C1 segment of cervical spinal cord (tissue), 14 donors: ENCODE data around the gene DYSF.
"Not testable (repeated sequence)": the region's sequence is repeated elsewhere in the genome, so short reads cannot be mapped to it uniquely, and the experiment has no call there.

Experiments used
- DNase-seq, 14 donors: peaks; one replicate each; lab custom pipeline; 2025; lab: John Stamatoyannopoulos, UW

The DYSF gene

DNA sequence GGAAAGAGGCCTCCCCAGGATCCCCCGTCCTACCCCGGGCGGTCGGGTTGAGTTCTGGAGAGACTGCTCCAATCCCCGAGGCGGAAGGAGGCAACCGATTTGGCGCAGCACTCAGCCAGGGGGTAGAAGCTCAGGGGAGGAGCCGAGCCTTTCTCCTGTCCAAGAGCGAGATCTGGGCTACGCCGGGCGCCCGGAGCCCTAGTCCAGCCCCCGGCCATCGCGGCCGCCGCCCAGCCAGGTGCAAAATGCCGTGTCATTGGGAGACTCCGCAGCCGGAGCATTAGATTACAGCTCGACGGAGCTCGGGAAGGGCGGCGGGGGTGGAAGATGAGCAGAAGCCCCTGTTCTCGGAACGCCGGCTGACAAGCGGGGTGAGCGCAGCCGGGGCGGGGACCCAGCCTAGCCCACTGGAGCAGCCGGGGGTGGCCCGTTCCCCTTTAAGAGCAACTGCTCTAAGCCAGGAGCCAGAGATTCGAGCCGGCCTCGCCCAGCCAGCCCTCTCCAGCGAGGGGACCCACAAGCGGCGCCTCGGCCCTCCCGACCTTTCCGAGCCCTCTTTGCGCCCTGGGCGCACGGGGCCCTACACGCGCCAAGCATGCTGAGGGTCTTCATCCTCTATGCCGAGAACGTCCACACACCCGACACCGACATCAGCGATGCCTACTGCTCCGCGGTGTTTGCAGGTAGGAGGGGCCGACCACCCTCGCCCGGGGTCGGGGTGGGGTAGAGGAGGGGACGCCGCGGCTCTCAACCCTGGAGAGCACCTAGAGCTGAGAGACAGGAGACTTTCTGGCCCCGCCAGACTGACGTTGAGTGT lies at the start of gene DYSF:
Gene DYSF (plus strand): TSS at position 158 of the 817 bp plus-strand sequence.
- peak in 1 of 14 donors; percentile 17 for DNase-seq

DNA sequence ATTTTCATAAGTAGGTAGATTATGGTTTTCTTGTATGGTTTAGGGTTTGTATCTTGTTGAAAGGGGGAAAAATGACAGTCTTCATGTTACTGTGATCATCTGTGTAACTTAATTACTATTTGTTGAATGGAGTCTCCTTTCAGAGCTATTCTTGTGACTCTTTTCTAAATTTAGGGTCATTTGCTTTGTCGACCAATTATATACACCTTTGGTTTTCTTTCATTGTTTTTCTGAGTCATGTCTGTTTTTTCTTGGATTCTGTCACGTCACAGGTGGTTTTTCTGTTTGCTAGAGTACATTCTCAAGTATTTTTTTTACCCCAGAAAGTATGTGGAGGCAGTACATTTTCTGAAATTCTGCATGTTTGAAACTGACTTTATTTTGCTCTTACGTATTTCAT lies 43.8 kb upstream of the DYSF start:
- DNase-seq, result no peak

DNA sequence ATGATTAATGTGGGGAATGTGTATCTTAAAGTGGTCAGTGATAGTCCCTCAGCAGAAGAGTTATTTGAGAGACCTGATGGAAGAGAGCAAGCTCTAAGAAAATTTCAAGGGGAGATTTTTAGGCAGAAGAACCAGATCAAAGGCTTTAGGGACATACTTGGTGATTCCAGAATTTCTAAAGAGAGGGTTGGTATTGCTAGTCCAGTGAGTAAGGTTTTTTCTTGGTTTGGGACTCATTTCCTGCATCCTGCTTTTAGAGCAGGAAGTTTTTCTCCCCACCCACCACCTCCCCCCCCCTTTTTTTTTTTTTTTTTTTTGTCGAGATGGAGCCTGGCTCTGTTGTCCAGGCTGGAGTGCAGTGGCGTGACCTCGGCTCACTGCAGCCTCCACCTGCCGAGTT lies 42.7 kb upstream of the DYSF start:
- DNase-seq, result no peak

DNA sequence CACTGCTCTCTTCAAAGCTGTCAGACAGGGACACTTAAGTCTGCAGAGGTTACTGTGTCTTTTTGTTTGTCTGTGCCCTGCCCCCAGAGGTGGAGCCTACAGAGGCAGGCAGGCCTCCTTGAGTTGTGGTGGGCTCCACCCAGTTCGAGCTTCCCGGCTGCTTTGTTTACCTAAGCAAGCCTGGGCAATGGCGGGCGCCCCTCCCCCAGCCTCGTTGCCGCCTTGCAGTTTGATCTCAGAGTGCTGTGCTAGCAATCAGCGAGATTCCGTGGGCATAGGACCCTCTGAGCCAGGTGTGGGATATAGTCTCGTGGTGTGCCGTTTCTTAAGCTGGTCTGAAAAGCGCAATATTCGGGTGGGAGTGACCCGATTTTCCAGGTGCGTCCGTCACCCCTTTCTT lies 36.5 kb upstream of the DYSF start:
- DNase-seq, result not testable (repeated sequence)

DNA sequence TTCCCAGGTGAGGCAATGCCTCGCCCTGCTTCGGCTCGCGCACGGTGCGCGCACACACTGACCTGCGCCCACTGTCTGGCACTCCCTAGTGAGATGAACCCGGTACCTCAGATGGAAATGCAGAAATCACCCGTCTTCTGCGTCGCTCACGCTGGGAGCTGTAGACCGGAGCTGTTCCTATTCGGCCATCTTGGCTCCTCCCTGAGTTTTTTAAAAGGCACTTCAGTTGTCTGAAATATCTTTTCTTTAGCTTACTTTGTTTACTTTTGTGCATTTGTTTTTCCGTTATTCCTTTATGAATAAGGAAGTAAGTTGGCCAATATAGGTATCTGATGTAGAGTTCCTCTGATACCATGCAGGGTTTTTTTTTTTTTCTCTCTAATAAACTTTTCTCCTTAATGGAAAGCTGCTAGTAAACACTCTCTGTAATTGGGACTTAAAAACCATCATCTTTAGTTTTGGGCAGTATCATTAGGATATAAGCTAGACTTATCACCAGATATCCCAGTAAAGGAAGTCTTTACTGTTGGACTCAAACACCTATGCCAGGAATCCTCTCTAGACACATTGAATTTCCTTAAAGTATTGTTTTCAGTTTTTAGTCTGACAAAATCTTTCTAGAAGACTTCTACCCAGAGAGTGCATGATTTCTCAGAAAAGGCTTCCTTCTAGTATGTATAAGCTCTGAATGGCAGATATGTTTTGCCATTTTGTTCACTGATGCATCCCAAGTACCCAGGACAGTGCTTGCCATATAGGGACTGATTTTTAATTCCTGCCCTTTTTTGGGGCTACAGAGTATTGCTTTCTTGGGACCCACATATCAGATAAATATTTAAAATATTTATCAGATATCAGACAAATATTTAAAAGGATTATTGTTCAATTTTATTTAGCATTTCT lies 35.8 kb upstream of the DYSF start:
- DNase-seq, result no peak

DNA sequence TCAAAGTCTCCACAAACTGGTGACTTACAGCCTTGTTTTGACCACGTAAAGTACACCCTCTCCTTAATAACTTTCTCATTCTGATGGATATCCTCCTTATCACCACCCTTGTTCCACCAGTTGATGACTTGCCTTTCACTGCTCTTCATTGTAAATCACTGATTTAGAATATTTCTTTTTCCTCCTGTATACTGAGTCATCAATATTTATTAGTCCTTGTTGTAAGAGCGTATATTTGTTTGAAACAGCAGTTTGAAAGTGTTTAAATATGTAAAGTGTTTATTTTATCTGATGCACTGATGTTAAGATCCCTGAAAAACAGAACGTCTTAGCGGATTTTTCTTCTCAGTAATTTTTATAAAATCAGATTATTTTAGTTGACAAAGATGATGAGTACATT lies 34.2 kb upstream of the DYSF start:
- no peak for DNase-seq

DNA sequence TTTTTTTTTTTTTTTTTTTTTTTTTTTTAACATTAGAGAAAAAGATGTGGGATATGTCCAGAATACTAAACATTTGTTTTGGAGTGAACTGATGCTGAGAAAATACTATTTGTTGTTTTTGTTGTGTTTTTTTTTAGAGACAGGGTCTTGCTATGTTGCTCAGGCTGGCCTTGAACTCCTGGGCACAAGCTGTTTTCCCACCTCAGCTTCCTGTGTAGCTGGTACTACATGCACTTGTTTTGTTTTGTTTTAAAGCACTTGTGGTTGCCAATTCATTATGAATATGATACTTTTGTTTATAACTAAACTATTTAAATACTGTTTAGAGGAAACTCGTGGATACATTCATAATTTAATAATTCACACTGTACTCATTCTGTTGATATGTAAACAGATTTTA lies 33.4 kb upstream of the DYSF start:
- no peak for DNase-seq

DNA sequence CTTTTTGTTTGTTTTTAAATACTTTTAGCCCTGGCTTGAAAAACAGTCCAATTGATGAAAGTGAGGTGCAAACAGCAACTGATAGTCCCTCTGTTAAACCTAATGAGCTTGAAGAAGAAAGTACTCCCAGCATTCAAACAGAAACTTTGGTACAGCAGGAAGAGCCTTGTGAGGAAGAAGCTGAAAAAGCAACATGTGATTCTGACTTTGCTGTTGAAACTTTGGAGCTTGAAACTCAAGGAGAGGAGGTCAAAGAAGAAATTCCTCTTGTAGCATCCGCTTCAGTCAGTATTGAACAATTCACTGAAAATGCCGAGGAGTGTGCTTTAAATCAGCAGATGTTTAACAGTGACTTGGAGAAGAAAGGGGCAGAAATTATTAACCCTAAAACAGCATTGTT lies 30.6 kb upstream of the DYSF start:
- DNase-seq, result no peak

DNA sequence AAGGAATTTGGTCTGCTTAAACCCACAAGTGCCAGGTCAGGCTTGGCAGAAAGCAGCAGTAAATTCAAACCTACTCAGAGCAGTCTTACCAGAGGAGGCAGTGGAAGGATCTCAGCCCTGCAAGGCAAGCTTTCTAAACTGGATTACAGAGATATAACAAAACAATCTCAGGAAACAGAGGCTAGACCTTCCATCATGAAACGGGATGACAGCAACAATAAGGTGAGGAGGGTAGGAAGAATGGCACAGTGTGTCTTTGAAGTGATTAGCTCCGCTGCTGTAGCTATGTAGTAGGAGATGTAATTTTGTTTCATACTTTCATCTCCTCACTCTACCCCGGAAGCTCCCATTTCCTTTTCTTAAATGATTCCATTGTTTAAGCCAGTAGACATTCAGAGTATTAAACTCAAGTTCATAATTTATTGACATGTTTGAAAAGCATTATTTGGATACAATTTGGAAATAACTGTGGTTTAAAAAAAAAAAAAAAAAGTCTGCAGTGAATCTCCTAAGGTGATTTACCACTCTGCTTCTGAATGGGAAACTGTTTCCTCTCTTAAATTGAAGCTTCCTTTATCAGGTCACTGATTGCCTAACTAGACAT lies 29.4 kb upstream of the DYSF start:
- DNase-seq, result peak in 2 of 14 donors; percentile 6

DNA sequence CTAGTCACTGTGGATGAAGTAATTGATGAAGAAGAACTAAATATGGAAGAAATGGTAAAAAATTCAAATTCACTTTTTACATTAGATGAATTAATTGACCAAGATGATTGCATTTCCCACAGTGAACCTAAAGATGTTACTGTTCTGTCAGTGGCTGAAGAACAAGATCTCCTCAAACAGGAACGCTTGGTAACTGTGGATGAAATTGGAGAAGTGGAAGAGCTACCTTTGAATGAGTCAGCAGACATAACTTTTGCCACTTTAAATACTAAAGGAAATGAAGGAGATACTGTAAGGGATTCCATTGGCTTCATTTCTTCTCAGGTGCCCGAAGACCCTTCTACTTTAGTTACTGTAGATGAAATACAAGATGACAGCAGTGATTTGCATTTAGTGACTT lies 26.6 kb upstream of the DYSF start:
- no peak for DNase-seq

DNA sequence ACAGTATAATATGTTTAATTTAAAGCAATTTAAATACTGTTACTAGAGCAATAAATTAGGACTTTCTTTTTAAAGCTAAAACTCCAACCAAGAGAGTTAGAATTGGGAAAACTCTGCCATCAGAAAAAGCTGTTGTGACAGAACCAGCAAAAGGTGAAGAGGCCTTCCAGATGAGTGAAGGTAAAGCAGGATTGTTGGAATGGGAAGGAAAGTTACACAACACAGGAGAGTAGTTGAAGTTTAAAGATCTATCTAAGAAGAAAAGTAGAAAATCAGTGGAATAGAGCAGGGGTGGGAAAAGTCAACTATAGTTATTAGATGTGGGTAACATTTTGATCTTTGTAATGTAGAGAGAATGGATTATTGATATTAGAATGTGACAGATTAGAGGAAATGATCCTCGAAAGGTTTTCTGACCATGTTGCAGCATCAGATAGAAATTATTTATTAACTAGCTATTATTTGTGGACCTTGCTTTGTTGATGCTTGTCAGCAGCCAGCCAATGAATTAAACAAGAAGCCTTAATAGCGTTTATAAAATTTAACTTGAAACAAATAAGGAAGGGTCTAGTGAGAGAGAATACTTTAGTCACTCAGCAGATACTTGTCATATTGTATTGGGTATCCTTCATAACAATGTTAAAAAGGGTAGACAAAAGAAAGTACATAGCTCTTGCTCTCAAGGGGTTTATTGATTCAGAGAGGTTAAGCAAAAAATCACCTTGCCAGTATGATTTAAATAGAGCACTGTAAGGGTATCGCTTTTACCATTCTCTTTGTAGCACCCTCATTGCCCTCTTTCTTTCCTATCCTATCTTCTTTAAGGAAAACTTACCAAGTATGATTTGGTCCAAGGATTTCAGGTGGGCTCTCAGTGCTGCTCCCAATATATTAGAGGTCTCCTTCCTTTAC lies 24.6 kb upstream of the DYSF start:
- no peak for DNase-seq

DNA sequence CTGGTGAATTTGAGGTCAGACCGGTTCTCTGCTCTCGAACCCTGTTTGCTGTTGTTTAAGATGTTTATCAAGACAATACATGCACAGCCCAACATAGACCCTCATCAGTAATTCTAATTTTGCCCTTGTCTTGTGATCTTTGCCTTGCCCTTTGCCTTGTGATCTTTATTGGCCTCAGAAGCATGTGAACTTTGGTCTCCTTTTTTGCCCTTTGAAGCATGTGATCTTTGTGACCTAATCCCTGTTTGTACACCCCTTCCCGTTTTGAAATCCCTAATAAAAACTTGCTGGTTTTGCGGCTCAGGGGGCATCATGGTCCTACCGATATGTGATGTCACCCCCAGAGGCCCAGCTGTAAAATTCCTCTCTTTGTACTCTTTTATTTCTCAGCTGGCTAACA lies 8.2 kb upstream of the DYSF start:
- DNase-seq, result not testable (repeated sequence)

DNA sequence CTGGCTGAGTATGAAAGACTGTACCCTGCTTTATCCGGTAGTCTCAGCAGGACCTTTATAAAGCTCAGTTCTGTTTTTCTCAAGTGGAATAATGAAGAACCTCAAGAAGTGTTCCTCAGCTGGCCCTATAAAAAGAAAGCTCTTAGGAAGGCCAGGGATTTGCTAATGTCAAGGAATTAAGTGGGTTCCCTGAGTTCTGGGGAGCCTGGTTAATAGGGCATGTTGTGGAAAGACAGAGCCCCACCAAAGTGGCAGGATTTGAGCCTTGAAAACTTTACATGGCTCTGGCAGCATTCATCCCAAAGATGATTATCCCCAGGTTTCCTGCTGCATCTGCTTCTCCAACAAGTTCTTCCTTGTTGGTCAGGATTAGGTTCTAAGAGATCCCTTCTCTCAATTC lies 6.9 kb upstream of the DYSF start:
- DNase-seq, result no peak

DNA sequence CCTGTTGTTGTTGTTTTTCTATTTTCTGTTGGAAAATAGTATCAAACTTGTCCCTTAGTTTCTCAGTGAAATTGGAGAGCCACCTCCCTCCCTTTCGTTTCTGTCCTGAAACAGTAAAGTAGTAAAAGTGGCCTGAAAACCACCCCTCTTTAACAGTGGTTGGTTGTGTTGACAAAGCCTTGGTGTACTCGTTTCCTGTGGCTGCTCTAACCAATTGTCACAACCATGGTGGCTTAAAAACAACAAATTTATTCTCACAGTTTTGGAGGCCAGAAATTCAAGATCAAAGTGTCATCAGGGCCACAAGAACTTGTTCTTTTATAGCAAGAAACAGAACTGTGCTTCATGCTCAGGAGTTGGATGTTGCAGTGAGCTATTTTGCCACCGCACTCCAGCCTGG lies 4.0 kb upstream of the DYSF start:
- no peak for DNase-seq

DNA sequence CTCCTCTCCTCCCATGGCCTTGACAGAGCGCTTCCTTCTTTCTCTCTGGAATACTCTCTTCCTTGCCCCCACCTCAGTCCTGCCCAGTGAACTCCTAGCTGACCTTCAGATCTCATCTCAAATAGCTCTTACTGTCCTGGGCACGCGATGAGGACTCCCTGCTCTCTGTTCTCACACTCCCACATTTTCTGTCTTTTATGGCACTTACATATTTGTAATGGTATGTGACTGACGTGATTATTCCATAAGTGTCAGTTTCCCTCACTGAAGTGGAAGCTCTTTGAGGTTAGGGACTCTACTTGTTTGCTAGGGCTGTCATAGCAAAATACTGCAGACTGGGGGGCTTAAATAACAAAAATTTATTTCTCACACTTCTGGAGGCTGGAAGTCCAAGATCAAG lies 1.7 kb upstream of the DYSF start:
- no peak for DNase-seq

DNA sequence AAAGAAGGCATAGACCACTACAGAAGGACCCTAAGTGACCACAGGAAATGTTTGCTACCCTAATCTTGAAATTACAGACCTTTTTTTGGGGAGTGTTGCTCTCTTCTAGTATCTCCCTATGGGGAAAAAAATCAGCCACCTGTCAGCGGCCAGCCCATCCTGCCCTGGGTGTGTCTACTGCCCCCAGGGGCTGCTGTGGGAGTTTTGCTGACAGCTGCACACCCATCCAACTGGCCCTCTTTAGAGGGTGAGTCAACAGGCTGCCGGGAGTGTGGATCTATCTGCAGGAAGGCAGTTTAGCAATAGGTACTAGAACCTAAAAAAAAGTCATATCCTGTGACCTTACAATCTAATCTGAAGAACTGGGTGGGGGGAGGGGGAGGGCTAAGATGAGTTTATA lies 796 bp upstream of the DYSF start:
- no peak for DNase-seq

DNA sequence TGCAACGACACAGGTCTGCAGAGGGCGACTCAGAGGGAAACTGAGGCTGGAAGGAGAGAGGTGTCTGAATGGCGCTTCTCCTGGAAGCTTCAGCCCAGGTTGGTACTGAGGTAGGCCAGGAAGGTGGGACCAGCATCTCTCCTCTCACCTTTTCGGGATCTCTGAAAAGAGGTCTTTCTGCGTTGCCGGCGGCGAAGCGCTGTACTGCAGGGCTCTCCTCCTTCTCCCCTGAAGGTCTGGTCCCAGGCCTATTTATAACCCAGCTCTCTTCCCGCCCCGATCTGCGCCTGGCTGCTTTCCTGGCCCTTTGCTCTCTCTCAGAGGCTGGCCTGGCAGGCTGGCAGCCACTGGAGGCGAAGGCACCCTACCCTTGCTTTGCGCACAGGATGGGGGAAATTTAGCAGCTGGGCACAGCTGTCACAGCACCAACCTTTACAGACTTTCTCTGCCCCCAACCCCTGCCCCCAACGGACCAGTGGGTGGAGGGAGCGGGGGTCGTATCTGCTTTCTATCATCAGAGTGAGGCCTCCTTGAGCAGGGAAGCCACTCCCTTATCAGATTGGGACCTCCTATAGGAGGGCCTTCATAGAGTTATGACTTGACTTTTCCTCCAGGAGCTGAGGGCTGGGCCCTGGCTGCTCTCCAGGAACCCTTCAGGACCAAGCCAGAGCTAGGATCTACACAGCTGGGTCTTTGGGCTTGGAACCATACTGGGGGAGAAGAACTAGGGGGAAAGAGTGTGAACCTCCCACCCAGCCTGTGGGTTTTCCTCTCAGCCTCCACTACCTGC lies 1.1 kb downstream of the DYSF start:
- DNase-seq, result peak in 1 of 14 donors; percentile 35

DNA sequence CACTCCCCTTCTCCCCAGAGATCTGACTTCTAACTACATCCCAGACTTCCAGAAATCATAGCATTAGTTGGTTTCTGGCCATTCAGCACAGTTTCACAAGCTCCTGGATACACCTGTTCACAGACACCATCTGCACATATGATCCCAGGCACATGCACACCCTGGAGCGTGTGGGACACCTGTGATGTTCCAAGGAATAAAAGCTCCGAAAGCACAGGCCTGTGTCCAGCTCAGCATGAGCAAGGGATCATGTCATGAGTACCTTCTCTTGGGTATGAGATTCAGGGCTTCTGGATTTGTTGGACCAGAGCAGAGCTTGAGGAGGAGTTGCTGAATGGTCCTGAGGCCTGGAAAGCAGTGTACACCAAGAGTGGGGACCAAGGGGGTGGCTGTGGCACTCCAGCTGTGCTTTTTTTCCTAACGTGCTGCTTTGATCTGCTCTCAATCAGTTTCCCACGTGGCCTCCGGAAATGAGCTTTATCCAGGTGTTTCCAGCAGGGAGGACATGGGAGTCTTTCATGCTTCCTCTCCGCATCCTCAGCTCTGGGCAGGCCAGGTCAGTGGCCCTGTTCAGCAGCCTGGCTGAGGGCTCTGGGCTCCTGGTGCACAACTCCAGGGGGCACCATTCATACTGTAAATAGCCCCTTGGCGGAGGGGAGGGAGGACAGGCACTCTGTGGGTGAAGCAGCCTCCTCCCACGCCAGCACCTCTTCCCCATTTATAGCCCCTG lies 1.8 kb downstream of the DYSF start:
- no peak for DNase-seq

DNA sequence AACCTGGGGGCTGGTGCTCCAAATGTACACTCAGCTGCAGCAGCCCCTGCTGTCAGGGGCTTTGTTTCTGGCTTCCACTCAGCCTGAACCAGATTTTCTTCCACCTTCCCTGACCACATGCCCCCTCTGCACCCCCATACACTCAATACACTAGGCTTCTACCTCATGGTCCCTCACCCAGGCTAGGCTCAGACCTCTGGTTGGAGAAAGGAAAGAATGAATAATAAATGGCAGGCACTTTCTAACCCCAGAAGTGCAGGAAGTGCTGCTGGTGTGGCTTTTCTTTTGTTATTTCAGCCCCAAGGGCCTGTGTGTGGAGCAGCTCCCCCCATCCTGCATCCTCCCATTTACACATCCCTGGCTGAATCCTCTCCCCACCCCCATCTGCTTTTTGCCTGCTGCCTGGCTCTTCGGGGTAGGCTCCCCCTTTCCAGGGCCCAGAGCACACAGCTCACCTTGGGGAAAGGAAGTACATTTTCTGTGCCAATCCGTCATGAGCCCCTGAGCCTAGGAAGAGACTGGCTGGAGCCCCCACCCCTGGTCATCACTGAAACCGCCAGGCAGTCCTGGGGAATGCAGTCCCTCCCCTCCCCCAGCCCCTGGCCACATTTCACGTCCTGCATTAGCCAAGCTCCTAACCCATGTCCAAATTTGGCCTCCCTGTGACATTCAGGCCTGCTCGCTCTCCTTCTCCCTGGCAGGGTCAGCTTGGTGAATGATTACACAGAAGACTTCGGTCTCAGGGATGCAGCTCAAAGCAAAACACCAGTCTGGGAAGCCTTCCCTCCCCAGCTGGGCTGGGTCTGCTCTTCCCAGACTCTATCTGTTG lies 2.6 kb downstream of the DYSF start:
- DNase-seq, result no peak
